ENCODE measurements around the gene TOLLIP. TPM values are rescaled to one million over a fixed set of nuclear protein-coding genes. Genes with fewer than 3 reads are reported as not detected.

TOLLIP gene
- total RNA-seq, 4 donors from 2014 or later = 49.8 to 91.7 (median 85.0) TPM

GRCh38 chr11:1257916-1258315 lies 51.5 kb downstream of the TOLLIP start:
- Histone ChIP-seq H3K4me3 (no peak overlapping the region), H3K27ac (no peak overlapping the region), H3K9me3 (no peaks in the 10 kb centered on the region), H3K36me3 (no peaks in the 10 kb centered on the region), H3K4me1 (peaks cover 4 to 14% of the 10 kb centered on the region in 2 donors), H3K27me3 (no peaks in the 10 kb centered on the region)
- in situ Hi-C loops (cut with MboI; ENCODE audit: low sequenced_read_pairs in 4 of 4) (loop anchor here in 1 of 4 donors (25.0 kb wide), 1 partner anchor 254 kb away; no protein-coding TSS in a partner anchor), intact Hi-C loops (cut with DNase I; ENCODE audit: low total_unique reads) (no loop called here)
- no peak for DNase-seq
- TF ChIP-seq POLR2A (IDR thresholded peaks at IDR 0.05) = no peak
- TF ChIP-seq CTCF (IDR thresholded peaks at IDR 0.05 in 4 of 5, conservative IDR thresholded peaks at IDR 0.05 in 1 of 5) = no peak
- no peak for ATAC-seq

GRCh38 chr11:1257366-1257765 lies 52.1 kb downstream of the TOLLIP start:
- Histone ChIP-seq H3K36me3 (no peaks in the 10 kb centered on the region), H3K4me3 (no peak overlapping the region), H3K9me3 (no peaks in the 10 kb centered on the region), H3K27me3 (no peaks in the 10 kb centered on the region), H3K4me1 (peaks cover 4 to 9% of the 10 kb centered on the region in 2 donors), H3K27ac (no peak overlapping the region)
- intact Hi-C loops (cut with DNase I; ENCODE audit: low total_unique reads) (no loop called here), in situ Hi-C loops (cut with MboI; ENCODE audit: low sequenced_read_pairs in 4 of 4) (loop anchor here in 1 of 4 donors (25.0 kb wide), 1 partner anchor 255 kb away; no protein-coding TSS in a partner anchor)
- DNase-seq = no peak
- no peak for TF ChIP-seq CTCF (IDR thresholded peaks at IDR 0.05 in 4 of 5, conservative IDR thresholded peaks at IDR 0.05 in 1 of 5)
- TF ChIP-seq POLR2A (IDR thresholded peaks at IDR 0.05) = no peak
- no peak for ATAC-seq

- ATAC-seq (no peak), DNase-seq (no peak)
- TF ChIP-seq CTCF (IDR thresholded peaks at IDR 0.05 in 4 of 5, conservative IDR thresholded peaks at IDR 0.05 in 1 of 5) (no peak), POLR2A (IDR thresholded peaks at IDR 0.05) (no peak)
- Histone ChIP-seq H3K4me1 (peaks cover 0 to under 1% of the 10 kb centered on the region in 2 donors), H3K36me3 (no peaks in the 10 kb centered on the region), H3K27ac (no peak overlapping the region), H3K4me3 (no peak overlapping the region), H3K27me3 (no peaks in the 10 kb centered on the region), H3K9me3 (no peaks in the 10 kb centered on the region)
- intact Hi-C loops (cut with DNase I; ENCODE audit: low total_unique reads) = no loop called here
- in situ Hi-C loops (cut with MboI; ENCODE audit: low sequenced_read_pairs in 4 of 4) = loop anchor here in 1 of 4 donors (25.0 kb wide), 1 partner anchor 256 kb away; no protein-coding TSS in a partner anchor
Observed at GRCh38 chr11:1256257-1257045, 53.0 kb downstream of the TOLLIP start.

- no peak for ATAC-seq
- DNase-seq = no peak
- no peak for TF ChIP-seq POLR2A (IDR thresholded peaks at IDR 0.05)
- no peak for TF ChIP-seq CTCF (IDR thresholded peaks at IDR 0.05 in 4 of 5, conservative IDR thresholded peaks at IDR 0.05 in 1 of 5)
Observed at GRCh38 chr11:1255151-1255550, 54.3 kb downstream of the TOLLIP start.

More at GRCh38 chr11:1255151-1255550, 54.3 kb downstream of the TOLLIP start:
- Histone ChIP-seq H3K27ac (no peak overlapping the region), H3K4me3 (no peak overlapping the region), H3K4me1 (no peaks in the 10 kb centered on the region), H3K36me3 (no peaks in the 10 kb centered on the region), H3K27me3 (no peaks in the 10 kb centered on the region), H3K9me3 (no peaks in the 10 kb centered on the region)
- in situ Hi-C loops (cut with MboI; ENCODE audit: low sequenced_read_pairs in 4 of 4) = loop anchor here in 1 of 4 donors (25.0 kb wide), 1 partner anchor 257 kb away; no protein-coding TSS in a partner anchor
- intact Hi-C loops (cut with DNase I; ENCODE audit: low total_unique reads) = no loop called here
